HG02938 (cell line): Measurements from ENCODE around the gene GABRB3.

Source experiments
- ATAC-seq: cut with Tn5 transposase; IDR thresholded peaks from one replicate; pipeline ENCODE4 v1.9.1; 2021; ENCODE audit warnings: mild to moderate bottlenecking, moderate library complexity; ENCODE audit not compliant: unreplicated experiment

GABRB3 gene

GRCh38 chr15:26679927-26680326, 92.9 kb downstream of the GABRB3 start:
- no peak for ATAC-seq

GRCh38 chr15:26676115-26676514, 96.8 kb downstream of the GABRB3 start:
- no peak for ATAC-seq

GRCh38 chr15:26674467-26674866, 98.4 kb downstream of the GABRB3 start:
- ATAC-seq: no peak

- ATAC-seq: no peak
Measured at GRCh38 chr15:26673445-26673844, 99.4 kb downstream of the GABRB3 start.

- no peak for ATAC-seq
Measured at GRCh38 chr15:26670116-26670515, 102.8 kb downstream of the GABRB3 start.

GRCh38 chr15:26667222-26667988, 105.5 kb downstream of the GABRB3 start:
- no peak for ATAC-seq

GRCh38 chr15:26665957-26666791, 106.7 kb downstream of the GABRB3 start:
- ATAC-seq: no peak

GRCh38 chr15:26662283-26662682, 110.6 kb downstream of the GABRB3 start:
- no peak for ATAC-seq

- ATAC-seq: no peak
Measured at GRCh38 chr15:26661748-26662147, 111.1 kb downstream of the GABRB3 start.

- no peak for ATAC-seq
Measured at GRCh38 chr15:26661107-26661506, 111.8 kb downstream of the GABRB3 start.

- ATAC-seq: no peak
Measured at GRCh38 chr15:26660241-26660640, 112.6 kb downstream of the GABRB3 start.

GRCh38 chr15:26658290-26658689, 114.6 kb downstream of the GABRB3 start:
- no peak for ATAC-seq

- ATAC-seq: no peak
Measured at GRCh38 chr15:26656080-26656479, 116.8 kb downstream of the GABRB3 start.

GRCh38 chr15:26651909-26652308, 121.0 kb downstream of the GABRB3 start:
- ATAC-seq: no peak

- no peak for ATAC-seq
Measured at GRCh38 chr15:26648676-26649075, 124.2 kb downstream of the GABRB3 start.

GRCh38 chr15:26644948-26645347, 127.9 kb downstream of the GABRB3 start:
- no peak for ATAC-seq

- ATAC-seq: no peak
Measured at GRCh38 chr15:26641144-26641543, 131.7 kb downstream of the GABRB3 start.

- ATAC-seq: no peak
Measured at GRCh38 chr15:26640601-26641000, 132.3 kb downstream of the GABRB3 start.

- no peak for ATAC-seq
Measured at GRCh38 chr15:26639966-26640365, 132.9 kb downstream of the GABRB3 start.

GRCh38 chr15:26635614-26636013, 137.3 kb downstream of the GABRB3 start:
- ATAC-seq: no peak

- ATAC-seq: no peak
Measured at GRCh38 chr15:26635105-26635504, 137.8 kb downstream of the GABRB3 start.

GRCh38 chr15:26634319-26634718, 138.5 kb downstream of the GABRB3 start:
- ATAC-seq: no peak
